Motor neuron (in vitro differentiated cells): ENCODE results near the gene PLRG1. TPM values are rescaled to one million over a fixed set of nuclear protein-coding genes. Genes with fewer than 3 reads are reported as not detected.

Source experiments
- ATAC-seq, 8 experiments: fragments of 200-7000 bp; cut with Tn5 transposase; replicated peaks in 6 of 8; 2 replicates each; pipeline ENCODE4 v1.8.0; 2021; ENCODE audit warnings: mild to moderate bottlenecking in 8 of 8, moderate library complexity in 8 of 8
- H3K27ac ChIP-seq, 2 donors: fragments of 250-450 bp; sonication (Bioruptor Pico); 2 replicates each; pipeline ENCODE4 v1.9.0; 2021; ENCODE audit warnings: antibody characterized with exemption in 2 of 2, mild to moderate bottlenecking in 2 of 2, moderate library complexity in 1 of 2
- H3K4me1 ChIP-seq, 2 donors: fragments of 250-450 bp; sonication (Bioruptor Pico); replicated peaks in 1 of 2; 2 replicates each; pipeline ENCODE4 v1.6.1; 2021; ENCODE audit warnings: antibody characterized with exemption in 2 of 2, mild to moderate bottlenecking in 2 of 2, moderate library complexity in 1 of 2
- H3K4me3 ChIP-seq, 5 donors: fragments of 250-450 bp; sonication (Bioruptor Pico); 2 replicates each; pipeline ENCODE4 v1.9.0; 2021; ENCODE audit warnings: antibody characterized with exemption in 5 of 5, mild to moderate bottlenecking in 5 of 5, moderate library complexity in 4 of 5
- WGBS, 10 experiments: fragments of 450-650 bp; shearing (Covaris generic); methylation state at CpG; one replicate each; pipeline ENCODE4 v1.0.0; 2022; 5-methylcytosine and 5-hydroxymethylcytosine counted together
- in situ Hi-C, 9 experiments: fragments of 400-800 bp; cut with MboI; loops; one replicate each; pipeline ENCODE4 v1.15.0; 2021; ENCODE audit warnings: low sequenced_read_pairs in 9 of 9, low pct_unique_long_range_greater_than_20kb in 2 of 9; ENCODE audit not compliant: unreplicated experiment in 9 of 9
- total RNA-seq, 8 experiments: library from RNA; unstranded; fragments of 300-600 nt; gene quantifications; 2 replicates each; pipeline versions ENCODE4 v1.2.3 to v1.2.4, GENCODE V29; 2022

Gene PLRG1
- total RNA-seq, 8 experiments from 2014 or later, result 44.9 to 109 (median 60.5) TPM

DNA sequence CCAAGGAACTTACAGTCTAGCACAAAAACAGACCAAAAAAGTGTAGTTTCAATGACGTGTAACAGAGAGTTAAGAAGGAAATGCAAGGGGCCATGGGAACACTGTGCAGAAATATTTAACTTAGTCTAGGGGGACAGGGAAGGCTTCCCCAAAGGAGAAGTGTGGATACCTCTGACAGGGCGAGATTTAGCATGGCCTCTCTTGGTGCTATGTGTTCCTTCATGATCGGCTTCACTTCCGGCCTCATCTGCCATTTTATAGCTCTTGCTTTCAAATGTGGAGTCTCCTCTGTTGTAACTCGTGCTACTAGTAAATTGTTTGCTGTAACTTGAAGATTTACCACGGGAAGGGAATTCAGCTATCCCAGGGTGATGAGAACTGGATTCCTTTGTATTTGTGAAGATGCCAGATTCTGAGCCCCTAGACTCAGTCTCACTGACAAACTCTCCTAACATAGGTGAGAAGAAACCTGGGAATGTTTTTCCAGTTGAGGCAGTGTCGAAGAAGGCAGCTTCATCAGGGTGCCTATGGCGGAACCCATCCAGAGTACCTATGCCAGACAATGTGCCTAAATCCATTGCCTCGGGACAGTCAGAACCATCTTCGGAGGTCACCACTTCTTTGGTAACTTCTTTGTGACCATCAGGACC is 35.3 kb upstream of the PLRG1 start:
- 16 to 100% (median 83%) methylated on average over 1 to 10 of the region's 10 CpGs; no CpG with 5 or more reads in 1 of the 10 experiments for WGBS, 10 experiments
- in situ Hi-C loops, result no loop called here

DNA sequence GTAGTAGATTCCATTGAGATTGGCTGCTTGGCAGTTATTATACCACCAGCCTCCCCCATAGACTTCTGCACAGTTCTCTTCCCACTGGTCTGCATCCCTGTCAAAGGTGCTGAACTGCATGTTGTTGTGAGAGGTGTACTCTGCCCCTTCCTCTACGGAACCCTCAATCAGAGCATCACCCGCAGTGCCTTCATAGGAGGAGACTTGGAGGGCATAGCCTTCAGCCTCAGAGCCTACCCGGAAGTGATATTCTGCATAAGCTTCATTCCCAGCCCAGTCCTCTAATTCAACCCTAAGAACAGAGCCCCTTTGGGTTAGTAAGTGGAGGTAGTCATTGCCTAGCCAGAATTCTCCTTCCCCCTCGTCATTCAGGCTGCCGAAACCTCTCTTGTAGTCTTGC is 34.1 kb upstream of the PLRG1 start:
- 54 to 95% (median 88%) methylated on average over 1 to 5 of the region's 5 CpGs; no CpG with 5 or more reads in 6 of the 10 experiments for WGBS, 10 experiments
- in situ Hi-C loops, result no loop called here
- ATAC-seq, result no peak
- no peak overlapping the region for H3K4me3 ChIP-seq
- no peaks in the 10 kb centered on the region for H3K4me1 ChIP-seq
- H3K27ac ChIP-seq, result no peak overlapping the region

More for the DNA sequence above, 35.3 kb upstream of the PLRG1 start:
- no peak overlapping the region for H3K4me3 ChIP-seq
- no peak for ATAC-seq
- no peak overlapping the region for H3K27ac ChIP-seq
- peaks cover 0 to 3% of the 10 kb centered on the region in 2 donors for H3K4me1 ChIP-seq

DNA sequence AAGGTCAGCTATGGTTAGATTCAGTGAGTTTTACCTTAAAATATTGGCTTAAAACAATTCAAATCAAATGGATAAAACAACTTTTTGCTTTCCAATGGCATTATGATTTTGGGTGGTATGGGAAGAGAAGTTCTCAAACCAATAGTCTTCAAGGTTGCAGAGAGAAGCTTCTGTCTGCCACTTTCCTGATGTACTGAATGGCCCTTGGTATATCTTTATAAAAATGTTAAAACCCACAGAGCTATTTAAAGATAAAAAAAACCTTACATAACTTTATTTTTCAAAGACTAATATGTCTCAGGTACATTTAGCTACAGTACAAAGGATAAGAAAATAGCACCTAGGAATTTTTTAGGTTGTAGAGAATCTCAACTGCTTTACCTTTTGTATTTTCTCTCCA is 33.5 kb upstream of the PLRG1 start:
- no peak overlapping the region for H3K27ac ChIP-seq
- no peaks in the 10 kb centered on the region for H3K4me1 ChIP-seq
- in situ Hi-C loops, result no loop called here
- H3K4me3 ChIP-seq, result no peak overlapping the region
- no peak for ATAC-seq

DNA sequence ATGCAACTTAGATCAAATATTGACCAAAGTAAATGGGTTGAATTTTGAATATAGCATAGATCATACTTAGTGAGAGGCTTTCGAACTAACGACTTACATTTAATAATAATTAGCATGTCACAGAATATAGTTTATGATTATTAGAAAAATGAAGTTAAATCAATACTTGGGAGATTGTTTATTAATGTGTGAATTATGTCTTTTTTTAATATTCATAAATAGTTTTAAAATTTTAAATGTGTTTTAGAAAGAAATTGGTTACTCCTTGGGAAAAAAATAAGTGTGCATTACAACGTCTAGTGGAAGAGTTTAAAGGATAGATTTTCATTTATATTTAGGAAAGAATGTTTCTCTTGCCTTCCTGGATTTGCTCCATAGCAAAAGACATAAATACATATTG is 33.0 kb upstream of the PLRG1 start:
- 19 to 100% (median 92%) methylated on average over 2 to 3 of the region's 3 CpGs for WGBS, 10 experiments
- in situ Hi-C loops, result no loop called here
- Histone ChIP-seq H3K27ac (no peak overlapping the region), H3K4me1 (no peaks in the 10 kb centered on the region), H3K4me3 (no peak overlapping the region)
- no peak for ATAC-seq

DNA sequence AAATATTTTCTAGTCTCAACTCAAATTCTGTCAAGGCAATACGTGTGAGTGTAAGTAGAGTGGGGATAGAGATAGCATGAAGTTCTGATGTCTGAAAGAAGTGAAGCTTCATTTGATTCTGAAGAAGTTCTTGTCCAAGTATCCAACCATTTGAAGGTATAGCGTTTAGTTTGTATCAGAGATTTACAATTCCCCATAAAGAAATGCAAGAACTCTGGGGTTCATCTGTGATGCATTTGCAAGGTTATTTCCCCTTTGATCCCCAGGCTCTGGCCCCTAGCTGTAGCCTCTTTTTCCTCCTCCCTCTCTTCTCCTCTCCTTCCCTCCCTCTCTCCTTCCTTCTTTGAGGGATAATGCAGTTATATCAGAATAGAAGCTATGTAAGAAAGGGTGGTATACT is 32.5 kb upstream of the PLRG1 start:
- ATAC-seq, result no peak
- H3K27ac ChIP-seq, result no peak overlapping the region
- in situ Hi-C loops, result no loop called here
- no peak overlapping the region for H3K4me3 ChIP-seq
- 10 to 79% (median 61%) methylated on average over 1 to 2 of the region's 2 CpGs for WGBS, 10 experiments
- no peaks in the 10 kb centered on the region for H3K4me1 ChIP-seq

DNA sequence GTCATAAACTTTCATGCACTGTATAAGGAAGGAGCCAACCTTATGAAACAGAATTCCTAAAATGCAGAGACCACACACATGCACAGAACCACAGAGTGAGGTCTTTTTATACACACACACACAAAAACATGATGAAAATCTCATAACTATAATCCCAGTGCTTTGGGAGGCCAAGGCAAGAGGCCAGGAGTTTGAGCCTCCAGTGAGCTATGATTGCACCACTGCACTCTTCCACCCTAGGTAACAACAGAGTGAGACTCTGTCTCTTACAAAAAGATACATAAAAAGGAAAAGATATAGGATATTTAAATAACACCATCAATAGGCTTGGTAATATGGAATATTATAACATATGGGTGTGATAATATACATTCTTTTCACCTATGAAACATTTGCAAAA is 29.7 kb upstream of the PLRG1 start:
- Histone ChIP-seq H3K4me3 (no peak overlapping the region), H3K27ac (no peak overlapping the region), H3K4me1 (no peaks in the 10 kb centered on the region)
- in situ Hi-C loops, result no loop called here
- ATAC-seq, result no peak

DNA sequence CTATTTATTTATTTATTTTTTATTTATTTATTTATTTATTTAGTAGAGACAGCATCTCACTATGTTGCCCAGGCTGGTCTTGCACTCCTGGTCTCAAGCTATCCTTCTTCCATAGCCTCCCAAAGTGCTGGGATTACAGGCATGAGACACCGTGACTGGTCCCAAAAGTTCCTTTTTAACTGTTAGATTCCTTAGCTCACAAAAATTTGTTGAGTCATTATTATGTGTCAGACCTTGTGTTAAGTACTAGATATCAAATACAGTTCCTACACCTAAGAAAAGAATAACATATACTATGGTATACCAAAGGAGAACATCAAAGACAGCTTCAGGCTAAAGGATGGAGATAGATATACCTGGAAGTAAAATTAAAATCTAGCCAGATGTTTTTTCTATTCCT is 28.7 kb upstream of the PLRG1 start:
- H3K27ac ChIP-seq, result no peak overlapping the region
- H3K4me1 ChIP-seq, result no peaks in the 10 kb centered on the region
- in situ Hi-C loops, result no loop called here
- ATAC-seq, result no peak
- WGBS, 10 experiments, result 40 to 100% (median 96%) methylated on average over 1 of the region's 1 CpG; no CpG with 5 or more reads in 4 of the 10 experiments
- no peak overlapping the region for H3K4me3 ChIP-seq

DNA sequence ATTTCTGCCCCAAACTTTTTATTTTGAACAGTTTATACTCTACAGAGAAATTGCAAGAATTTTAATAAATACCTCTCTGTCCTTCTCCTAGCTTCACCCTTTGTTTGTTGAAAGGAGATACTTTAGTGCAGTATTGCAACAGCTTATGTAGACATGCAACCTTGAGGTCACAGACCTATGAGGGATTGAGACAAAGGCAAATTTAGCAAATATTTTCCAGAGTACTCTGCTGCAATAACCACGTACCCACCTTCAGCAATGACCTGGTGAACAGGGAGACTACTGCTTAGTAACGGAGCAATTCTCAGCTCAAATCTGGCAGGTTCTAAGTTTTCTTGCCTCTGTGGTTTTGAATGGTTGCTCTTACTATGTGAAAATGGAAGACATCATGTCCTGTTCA is 27.1 kb upstream of the PLRG1 start:
- in situ Hi-C loops, result no loop called here
- H3K4me3 ChIP-seq, result no peak overlapping the region
- no peak for ATAC-seq
- no peaks in the 10 kb centered on the region for H3K4me1 ChIP-seq
- no peak overlapping the region for H3K27ac ChIP-seq
- 33 to 100% (median 91%) methylated on average over 1 to 2 of the region's 2 CpGs; no CpG with 5 or more reads in 1 of the 10 experiments for WGBS, 10 experiments

DNA sequence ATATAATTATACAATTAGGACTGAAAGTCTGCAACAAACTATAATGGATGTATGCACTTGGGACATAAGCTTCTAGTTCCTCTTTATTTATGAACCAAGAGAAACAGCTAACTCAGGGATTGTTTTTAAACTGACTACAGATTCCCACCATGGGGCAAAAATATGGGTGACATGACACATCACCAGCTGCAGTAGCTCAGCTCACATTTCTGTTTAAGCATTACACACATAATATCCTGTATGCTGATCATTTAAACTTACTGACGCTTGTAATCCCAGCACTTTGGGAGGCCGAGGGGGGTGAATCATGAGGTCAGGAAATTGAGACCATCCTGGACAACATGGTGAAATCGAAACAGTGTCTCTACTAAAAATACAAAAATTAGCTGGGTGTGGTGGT is 24.1 kb upstream of the PLRG1 start:
- H3K4me1 ChIP-seq, result no peaks in the 10 kb centered on the region
- in situ Hi-C loops, result loop anchor here in 2 of 9 experiments (25.0 kb wide), 2 partner anchors 213 to 788 kb away; partner anchors contain the start of gene RBM46 (in 1 of the 2)
- ATAC-seq, result peak in 1 of 8 experiments; percentile 42
- no peak overlapping the region for H3K27ac ChIP-seq
- 13 to 100% (median 95%) methylated on average over 1 to 3 of the region's 3 CpGs for WGBS, 10 experiments
- no peak overlapping the region for H3K4me3 ChIP-seq

DNA sequence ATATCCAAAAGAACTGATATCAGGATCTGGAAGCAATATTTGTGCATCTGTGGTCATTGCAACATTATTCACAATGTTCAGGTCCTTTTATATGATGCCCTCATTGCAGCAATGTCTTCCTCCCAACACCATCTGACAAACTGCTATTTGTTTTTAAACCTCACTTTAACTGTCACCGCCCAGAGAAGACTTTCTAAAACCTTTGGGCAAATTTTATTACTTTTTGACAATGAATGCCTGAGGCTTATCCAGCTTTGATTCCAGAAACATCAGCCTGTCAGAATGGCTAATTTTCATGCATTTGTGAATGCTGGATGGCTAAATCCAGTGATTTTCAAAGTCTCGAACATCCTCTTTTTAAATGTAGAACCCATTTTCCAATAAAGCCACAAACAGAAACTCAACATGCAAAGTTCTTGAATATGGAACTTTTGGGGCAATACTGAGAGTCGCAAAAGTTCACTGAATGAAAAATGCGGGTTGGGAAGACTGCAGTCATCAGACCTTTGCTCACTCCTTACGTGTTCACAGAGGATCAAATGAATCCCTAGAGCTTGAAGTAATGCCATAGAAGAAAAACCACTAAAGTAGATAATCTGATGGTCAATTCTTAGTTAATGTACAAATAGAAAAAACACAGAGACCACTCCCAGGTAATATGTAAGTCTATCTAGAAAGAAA is 23.1 kb upstream of the PLRG1 start:
- Histone ChIP-seq H3K4me1 (no peaks in the 10 kb centered on the region), H3K27ac (no peak overlapping the region), H3K4me3 (no peak overlapping the region)
- peak in 2 of 8 experiments; percentile 86 to 87 for ATAC-seq
- 33 to 100% (median 83%) methylated on average over 1 to 4 of the region's 5 CpGs for WGBS, 10 experiments
- in situ Hi-C loops, result loop anchor here in 2 of 9 experiments (25.0 kb wide), 2 partner anchors 214 to 789 kb away; partner anchors contain the start of gene RBM46 (in 1 of the 2)

DNA sequence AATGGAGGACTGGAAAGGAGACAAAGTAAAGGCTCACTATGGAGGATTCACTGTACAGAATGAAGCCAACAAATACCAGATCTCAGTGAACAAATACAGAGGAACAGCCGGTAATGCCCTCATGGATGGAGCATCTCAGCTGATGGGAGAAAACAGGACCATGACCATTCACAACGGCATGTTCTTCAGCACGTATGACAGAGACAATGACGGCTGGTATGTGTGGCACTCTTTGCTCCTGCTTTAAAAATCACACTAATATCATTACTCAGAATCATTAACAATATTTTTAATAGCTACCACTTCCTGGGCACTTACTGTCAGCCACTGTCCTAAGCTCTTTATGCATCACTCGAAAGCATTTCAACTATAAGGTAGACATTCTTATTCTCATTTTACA is 19.4 kb upstream of the PLRG1 start:
- Histone ChIP-seq H3K4me3 (no peak overlapping the region), H3K27ac (no peak overlapping the region), H3K4me1 (no peaks in the 10 kb centered on the region)
- no peak for ATAC-seq
- in situ Hi-C loops, result loop anchor here in 2 of 9 experiments (25.0 kb wide), 2 partner anchors 218 to 793 kb away; partner anchors contain the start of gene RBM46 (in 1 of the 2)
- WGBS, 10 experiments, result 43 to 100% (median 96%) methylated on average over 1 to 5 of the region's 5 CpGs

DNA sequence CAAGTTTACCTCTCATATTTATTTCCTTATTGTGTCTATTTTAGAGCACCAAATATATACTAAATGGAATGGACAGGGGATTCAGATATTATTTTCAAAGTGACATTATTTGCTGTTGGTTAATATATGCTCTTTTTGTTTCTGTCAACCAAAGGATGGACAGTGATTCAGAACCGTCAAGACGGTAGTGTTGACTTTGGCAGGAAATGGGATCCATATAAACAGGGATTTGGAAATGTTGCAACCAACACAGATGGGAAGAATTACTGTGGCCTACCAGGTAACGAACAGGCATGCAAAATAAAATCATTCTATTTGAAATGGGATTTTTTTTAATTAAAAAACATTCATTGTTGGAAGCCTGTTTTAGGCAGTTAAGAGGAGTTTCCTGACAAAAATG is 18.8 kb upstream of the PLRG1 start:
- no peak overlapping the region for H3K4me3 ChIP-seq
- WGBS, 10 experiments, result 8 to 97% (median 69%) methylated on average over 1 to 3 of the region's 3 CpGs
- no peaks in the 10 kb centered on the region for H3K4me1 ChIP-seq
- ATAC-seq, result no peak
- in situ Hi-C loops, result loop anchor here in 2 of 9 experiments (25.0 kb wide), 2 partner anchors 218 to 793 kb away; partner anchors contain the start of gene RBM46 (in 1 of the 2)
- H3K27ac ChIP-seq, result no peak overlapping the region

DNA sequence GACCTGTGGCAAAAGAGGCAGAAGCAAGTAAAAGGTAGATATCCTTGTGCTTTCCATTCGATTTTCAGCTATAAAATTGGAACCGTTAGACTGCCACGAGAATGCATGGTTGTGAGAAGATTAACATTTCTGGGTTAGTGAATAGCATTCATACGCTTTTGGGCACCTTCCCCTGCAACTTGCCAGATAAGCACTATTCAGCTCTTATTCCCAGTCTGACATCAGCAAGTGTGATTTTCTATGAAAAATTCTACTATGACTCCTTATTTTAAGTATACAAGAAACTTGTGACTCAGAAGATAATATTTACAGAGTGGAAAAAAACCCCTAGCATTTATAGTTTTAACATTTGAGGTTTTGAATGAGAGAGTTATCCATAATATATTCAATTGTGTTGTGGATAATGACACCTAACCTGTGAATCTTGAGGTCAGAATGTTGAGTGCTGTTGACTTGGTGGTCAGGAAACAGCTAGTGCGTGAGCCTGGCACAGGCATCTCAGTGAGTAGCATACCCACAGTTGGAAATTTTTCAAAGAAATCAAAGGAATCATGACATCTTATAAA is 16.5 kb upstream of the PLRG1 start:
- H3K4me3 ChIP-seq, result no peak overlapping the region
- WGBS, 10 experiments, result 18 to 97% (median 63%) methylated on average over 1 to 5 of the region's 5 CpGs
- peak in 1 of 8 experiments; percentile 53 for ATAC-seq
- in situ Hi-C loops, result loop anchor here in 2 of 9 experiments (25.0 kb wide), 2 partner anchors 221 to 796 kb away; partner anchors contain the start of gene RBM46 (in 1 of the 2)
- no peak overlapping the region for H3K27ac ChIP-seq
- no peaks in the 10 kb centered on the region for H3K4me1 ChIP-seq
